ENCODE results near the gene ZNF385C. TPM values are rescaled to one million over a fixed set of nuclear protein-coding genes. Genes with fewer than 3 reads are reported as not detected.

ZNF385C gene
- total and polyA plus RNA-seq, 2 of the 13 experiments (the other 11 are each of a cell fraction or from before 2014, with no cell fraction given): 2.3 to 6.1 TPM

DNA sequence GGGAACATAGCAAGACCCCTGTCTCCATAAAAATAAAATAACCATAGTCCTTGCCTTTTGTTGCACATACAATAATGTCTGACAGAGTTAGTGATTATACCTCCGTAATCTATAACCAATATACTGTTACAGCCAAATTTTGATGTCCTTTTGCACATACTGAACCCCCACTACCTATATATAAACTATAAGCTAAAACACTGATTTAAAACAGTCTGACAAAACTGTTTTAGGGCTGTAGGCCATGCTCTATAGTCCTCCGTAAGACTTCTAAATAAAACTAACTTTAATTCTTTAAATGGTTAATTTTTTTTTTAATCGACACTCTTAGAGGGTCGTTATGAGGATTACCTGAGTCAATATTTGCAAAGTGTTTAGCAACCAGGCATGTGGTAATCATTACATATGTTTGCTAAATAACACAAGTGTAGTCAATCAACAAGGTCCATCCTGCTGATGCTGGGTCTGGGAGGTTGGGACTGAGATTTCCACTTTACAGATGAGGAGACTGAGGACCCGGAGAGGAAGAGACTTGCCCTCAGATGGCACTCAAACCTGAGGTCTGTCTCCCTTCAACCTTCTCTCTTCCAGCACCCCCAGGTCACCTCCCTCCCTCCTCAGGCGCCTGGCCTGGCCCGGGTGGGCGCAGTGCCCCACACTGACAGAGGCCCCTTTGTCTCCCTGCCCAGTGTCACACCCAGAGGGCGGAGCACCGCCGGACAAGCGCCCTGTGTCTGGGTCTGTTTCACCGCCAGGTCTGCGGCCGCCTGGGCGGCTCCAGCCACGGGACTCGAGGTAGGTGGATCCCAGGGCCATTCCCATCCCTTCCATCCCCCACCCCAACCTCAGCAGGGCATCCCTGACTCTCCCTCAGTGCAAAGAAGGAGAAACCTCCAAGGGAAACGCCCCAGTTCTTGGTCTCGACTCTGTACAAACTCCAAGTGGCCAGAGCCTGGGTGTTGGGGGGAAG, 10.3 kb downstream of the ZNF385C start (continued):
- TF ChIP-seq REST (IDR thresholded peaks at IDR 0.05; ENCODE audit: borderline replicate concordance in 1 of 2, low read depth in 1 of 2, low read length in 2 of 2) (0 out of 4 replicates have a peak, but pooled peaks of 1 of the 2 experiments have one; percentile 31), CHD2 (IDR thresholded peaks at IDR 0.05; ENCODE audit: low read depth, low read length) (no peak), THAP11 (CRISPR knock-in tag; IDR thresholded peaks at IDR 0.05) (no peak), ZNF644 (CRISPR knock-in tag; IDR thresholded peaks at IDR 0.05; ENCODE audit: low read depth) (no peak), HNRNPL (IDR thresholded peaks at IDR 0.05; ENCODE audit: low read depth, low read length) (peak; percentile 85; the same call in 1 of the 2 replicates), ATF7-NPFF (CRISPR knock-in tag; IDR thresholded peaks at IDR 0.05; ENCODE audit: low read depth) (peak; percentile 28; the same call in 1 of the 2 replicates), ZMYM3 (CRISPR knock-in tag; IDR thresholded peaks at IDR 0.05) (peak; percentile 99), SNAI1 (CRISPR knock-in tag; IDR thresholded peaks at IDR 0.05; ENCODE audit: borderline replicate concordance) (no peak), MIER2 (CRISPR knock-in tag; IDR thresholded peaks at IDR 0.05) (0 out of 2 replicates have a peak, but pooled peaks have one; percentile 37), CREB1 (IDR thresholded peaks at IDR 0.05) (no peak), CREB1 (CRISPR knock-in tag; IDR thresholded peaks at IDR 0.05) (no peak; the same call in 1 of the 2 replicates), NR2C2 (CRISPR knock-in tag; IDR thresholded peaks at IDR 0.05; ENCODE audit: borderline replicate concordance) (no peak), GLMP (CRISPR knock-in tag; IDR thresholded peaks at IDR 0.05; ENCODE audit: borderline replicate concordance) (no peak), PHB2 (IDR thresholded peaks at IDR 0.05; ENCODE audit: partially characterized antibody) (no peak), MAZ (IDR thresholded peaks at IDR 0.05; ENCODE audit: borderline replicate concordance, low read depth, low read length) (no peak), MAZ (CRISPR knock-in tag; IDR thresholded peaks at IDR 0.05; ENCODE audit: low read depth) (peak; percentile 54; the same call in 1 of the 2 replicates), ZSCAN22 (CRISPR knock-in tag; IDR thresholded peaks at IDR 0.05) (no peak)
- TF ChIP-seq, protein P1, sequence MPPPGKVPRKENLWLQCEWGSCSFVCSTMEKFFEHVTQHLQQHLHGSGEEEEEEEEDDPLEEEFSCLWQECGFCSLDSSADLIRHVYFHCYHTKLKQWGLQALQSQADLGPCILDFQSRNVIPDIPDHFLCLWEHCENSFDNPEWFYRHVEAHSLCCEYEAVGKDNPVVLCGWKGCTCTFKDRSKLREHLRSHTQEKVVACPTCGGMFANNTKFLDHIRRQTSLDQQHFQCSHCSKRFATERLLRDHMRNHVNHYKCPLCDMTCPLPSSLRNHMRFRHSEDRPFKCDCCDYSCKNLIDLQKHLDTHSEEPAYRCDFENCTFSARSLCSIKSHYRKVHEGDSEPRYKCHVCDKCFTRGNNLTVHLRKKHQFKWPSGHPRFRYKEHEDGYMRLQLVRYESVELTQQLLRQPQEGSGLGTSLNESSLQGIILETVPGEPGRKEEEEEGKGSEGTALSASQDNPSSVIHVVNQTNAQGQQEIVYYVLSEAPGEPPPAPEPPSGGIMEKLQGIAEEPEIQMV (CRISPR knock-in tag; IDR thresholded peaks at IDR 0.05; ENCODE audit: low read depth): no peak
- TF ChIP-seq, protein P2, sequence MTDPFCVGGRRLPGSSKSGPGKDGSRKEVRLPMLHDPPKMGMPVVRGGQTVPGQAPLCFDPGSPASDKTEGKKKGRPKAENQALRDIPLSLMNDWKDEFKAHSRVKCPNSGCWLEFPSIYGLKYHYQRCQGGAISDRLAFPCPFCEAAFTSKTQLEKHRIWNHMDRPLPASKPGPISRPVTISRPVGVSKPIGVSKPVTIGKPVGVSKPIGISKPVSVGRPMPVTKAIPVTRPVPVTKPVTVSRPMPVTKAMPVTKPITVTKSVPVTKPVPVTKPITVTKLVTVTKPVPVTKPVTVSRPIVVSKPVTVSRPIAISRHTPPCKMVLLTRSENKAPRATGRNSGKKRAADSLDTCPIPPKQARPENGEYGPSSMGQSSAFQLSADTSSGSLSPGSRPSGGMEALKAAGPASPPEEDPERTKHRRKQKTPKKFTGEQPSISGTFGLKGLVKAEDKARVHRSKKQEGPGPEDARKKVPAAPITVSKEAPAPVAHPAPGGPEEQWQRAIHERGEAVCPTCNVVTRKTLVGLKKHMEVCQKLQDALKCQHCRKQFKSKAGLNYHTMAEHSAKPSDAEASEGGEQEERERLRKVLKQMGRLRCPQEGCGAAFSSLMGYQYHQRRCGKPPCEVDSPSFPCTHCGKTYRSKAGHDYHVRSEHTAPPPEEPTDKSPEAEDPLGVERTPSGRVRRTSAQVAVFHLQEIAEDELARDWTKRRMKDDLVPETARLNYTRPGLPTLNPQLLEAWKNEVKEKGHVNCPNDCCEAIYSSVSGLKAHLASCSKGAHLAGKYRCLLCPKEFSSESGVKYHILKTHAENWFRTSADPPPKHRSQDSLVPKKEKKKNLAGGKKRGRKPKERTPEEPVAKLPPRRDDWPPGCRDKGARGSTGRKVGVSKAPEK (CRISPR knock-in tag; IDR thresholded peaks at IDR 0.05; ENCODE audit: borderline replicate concordance): no peak; the same call in 1 of the 2 replicates
